ENCODE results near the gene SEMA3B.

SEMA3B gene

DNA sequence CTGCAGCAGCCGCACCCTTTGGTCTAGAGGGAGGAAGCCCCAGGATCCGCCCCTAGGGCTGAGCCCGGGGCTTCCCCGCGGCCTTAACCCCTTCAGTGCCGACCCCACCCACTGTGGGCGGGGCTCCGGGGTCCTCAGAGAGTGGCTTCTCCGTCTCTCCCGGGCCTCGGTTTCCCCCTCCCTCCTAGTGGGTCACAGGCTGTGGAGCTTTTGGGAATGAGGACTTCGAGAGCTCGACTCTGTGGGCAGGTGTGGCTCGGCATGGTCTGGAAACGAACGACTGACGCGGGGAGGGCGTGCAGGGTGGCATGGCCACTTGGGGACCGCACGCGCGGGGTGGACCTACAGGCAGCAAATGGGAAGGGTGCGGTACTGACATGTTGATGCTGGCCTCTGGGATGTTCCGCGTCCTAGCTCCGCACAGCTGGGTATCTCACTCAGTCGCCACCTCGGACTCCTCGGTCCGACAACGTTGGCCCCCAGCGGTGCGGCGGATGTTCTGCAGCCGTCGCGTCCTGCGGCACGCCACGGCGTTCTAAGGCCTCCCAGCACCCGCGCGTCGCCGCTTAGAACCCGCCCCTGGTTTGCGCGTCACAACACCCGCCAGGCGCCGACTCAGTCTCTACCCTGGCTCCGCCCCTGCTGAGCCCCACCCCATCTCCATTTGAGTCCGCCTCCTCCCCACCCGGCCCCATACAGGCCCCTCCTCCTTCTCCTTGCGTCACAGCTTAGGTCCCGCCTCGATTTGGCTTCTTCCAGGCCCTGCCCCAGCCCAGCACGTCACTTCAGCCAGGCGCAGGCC is 30.1 kb downstream of the SEMA3B start, which contains the start of the genes HYAL3 and NAA80 (continued):
- TF ChIP-seq, protein P1, sequence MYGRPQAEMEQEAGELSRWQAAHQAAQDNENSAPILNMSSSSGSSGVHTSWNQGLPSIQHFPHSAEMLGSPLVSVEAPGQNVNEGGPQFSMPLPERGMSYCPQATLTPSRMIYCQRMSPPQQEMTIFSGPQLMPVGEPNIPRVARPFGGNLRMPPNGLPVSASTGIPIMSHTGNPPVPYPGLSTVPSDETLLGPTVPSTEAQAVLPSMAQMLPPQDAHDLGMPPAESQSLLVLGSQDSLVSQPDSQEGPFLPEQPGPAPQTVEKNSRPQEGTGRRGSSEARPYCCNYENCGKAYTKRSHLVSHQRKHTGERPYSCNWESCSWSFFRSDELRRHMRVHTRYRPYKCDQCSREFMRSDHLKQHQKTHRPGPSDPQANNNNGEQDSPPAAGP (tag by site-specific recombination; IDR thresholded peaks at IDR 0.05), result peak; percentile 87; the same call in 1 of the 2 replicates
- TF ChIP-seq, protein P2, sequence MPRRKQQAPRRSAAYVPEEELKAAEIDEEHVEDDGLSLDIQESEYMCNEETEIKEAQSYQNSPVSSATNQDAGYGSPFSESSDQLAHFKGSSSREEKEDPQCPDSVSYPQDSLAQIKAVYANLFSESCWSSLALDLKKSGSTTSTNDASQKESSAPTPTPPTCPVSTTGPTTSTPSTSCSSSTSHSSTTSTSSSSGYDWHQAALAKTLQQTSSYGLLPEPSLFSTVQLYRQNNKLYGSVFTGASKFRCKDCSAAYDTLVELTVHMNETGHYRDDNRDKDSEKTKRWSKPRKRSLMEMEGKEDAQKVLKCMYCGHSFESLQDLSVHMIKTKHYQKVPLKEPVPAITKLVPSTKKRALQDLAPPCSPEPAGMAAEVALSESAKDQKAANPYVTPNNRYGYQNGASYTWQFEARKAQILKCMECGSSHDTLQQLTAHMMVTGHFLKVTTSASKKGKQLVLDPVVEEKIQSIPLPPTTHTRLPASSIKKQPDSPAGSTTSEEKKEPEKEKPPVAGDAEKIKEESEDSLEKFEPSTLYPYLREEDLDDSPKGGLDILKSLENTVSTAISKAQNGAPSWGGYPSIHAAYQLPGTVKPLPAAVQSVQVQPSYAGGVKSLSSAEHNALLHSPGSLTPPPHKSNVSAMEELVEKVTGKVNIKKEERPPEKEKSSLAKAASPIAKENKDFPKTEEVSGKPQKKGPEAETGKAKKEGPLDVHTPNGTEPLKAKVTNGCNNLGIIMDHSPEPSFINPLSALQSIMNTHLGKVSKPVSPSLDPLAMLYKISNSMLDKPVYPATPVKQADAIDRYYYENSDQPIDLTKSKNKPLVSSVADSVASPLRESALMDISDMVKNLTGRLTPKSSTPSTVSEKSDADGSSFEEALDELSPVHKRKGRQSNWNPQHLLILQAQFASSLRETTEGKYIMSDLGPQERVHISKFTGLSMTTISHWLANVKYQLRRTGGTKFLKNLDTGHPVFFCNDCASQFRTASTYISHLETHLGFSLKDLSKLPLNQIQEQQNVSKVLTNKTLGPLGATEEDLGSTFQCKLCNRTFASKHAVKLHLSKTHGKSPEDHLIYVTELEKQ (tag by site-specific recombination; IDR thresholded peaks at IDR 0.05; ENCODE audit: borderline replicate concordance), result peak; percentile 52; the same call in 1 of the 2 replicates
- TF ChIP-seq ZBTB1 (tag by site-specific recombination; IDR thresholded peaks at IDR 0.05) (peak; percentile 50; the same call in 1 of the 2 replicates), SP3 (tag by site-specific recombination; IDR thresholded peaks at IDR 0.05) (peak; percentile 79), KLF7 (tag by site-specific recombination; IDR thresholded peaks at IDR 0.05; ENCODE audit: borderline replicate concordance) (peak; percentile 87), GLIS1 (tag by site-specific recombination; IDR thresholded peaks at IDR 0.05) (peak; percentile 86), ZNF140 (tag by site-specific recombination; IDR thresholded peaks at IDR 0.05) (no peak), ZNF266 (tag by site-specific recombination; IDR thresholded peaks at IDR 0.05; ENCODE audit: low read depth) (no peak), ZFP3 (tag by site-specific recombination; IDR thresholded peaks at IDR 0.05; ENCODE audit: low read depth) (no peak), ZNF501 (tag by site-specific recombination; IDR thresholded peaks at IDR 0.05) (peak; percentile 87), ZBTB21 (tag by site-specific recombination; IDR thresholded peaks at IDR 0.05) (peak; percentile 85), ZFHX2 (tag by site-specific recombination; conservative IDR thresholded peaks at IDR 0.05) (0 out of 2 replicates have a peak, but pooled peaks have one; percentile 8), ZNF335 (tag by site-specific recombination; conservative IDR thresholded peaks at IDR 0.05) (peak; percentile 96), ZNF133 (tag by site-specific recombination; IDR thresholded peaks at IDR 0.05) (peak; percentile 60; the same call in 1 of the 2 replicates), ZNF629 (tag by site-specific recombination; IDR thresholded peaks at IDR 0.05) (peak; percentile 90), GFI1B (tag by site-specific recombination; IDR thresholded peaks at IDR 0.05) (no peak), GLI2 (tag by site-specific recombination; IDR thresholded peaks at IDR 0.05; ENCODE audit: borderline replicate concordance, low read depth) (no peak), ZNF221 (tag by site-specific recombination; IDR thresholded peaks at IDR 0.05; ENCODE audit: borderline replicate concordance) (no peak), ZNF561 (tag by site-specific recombination; IDR thresholded peaks at IDR 0.05; ENCODE audit: borderline replicate concordance) (peak; percentile 66; the same call in 1 of the 2 replicates), ZBTB20 (tag by site-specific recombination; IDR thresholded peaks at IDR 0.05) (peak; percentile 71), ZEB2 (tag by site-specific recombination; IDR thresholded peaks at IDR 0.05) (0 out of 2 replicates have a peak, but pooled peaks have one; percentile 33), ZNF555 (tag by site-specific recombination; conservative IDR thresholded peaks at IDR 0.05) (no peak), SP2 (tag by site-specific recombination; IDR thresholded peaks at IDR 0.05) (peak; percentile 96), ZNF394 (tag by site-specific recombination; IDR thresholded peaks at IDR 0.05; ENCODE audit: borderline replicate concordance) (no peak; the same call in 1 of the 2 replicates)
- TF ChIP-seq, protein P3, sequence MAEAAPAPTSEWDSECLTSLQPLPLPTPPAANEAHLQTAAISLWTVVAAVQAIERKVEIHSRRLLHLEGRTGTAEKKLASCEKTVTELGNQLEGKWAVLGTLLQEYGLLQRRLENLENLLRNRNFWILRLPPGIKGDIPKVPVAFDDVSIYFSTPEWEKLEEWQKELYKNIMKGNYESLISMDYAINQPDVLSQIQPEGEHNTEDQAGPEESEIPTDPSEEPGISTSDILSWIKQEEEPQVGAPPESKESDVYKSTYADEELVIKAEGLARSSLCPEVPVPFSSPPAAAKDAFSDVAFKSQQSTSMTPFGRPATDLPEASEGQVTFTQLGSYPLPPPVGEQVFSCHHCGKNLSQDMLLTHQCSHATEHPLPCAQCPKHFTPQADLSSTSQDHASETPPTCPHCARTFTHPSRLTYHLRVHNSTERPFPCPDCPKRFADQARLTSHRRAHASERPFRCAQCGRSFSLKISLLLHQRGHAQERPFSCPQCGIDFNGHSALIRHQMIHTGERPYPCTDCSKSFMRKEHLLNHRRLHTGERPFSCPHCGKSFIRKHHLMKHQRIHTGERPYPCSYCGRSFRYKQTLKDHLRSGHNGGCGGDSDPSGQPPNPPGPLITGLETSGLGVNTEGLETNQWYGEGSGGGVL (tag by site-specific recombination; IDR thresholded peaks at IDR 0.05), result peak; percentile 99
- TF ChIP-seq, protein P4, sequence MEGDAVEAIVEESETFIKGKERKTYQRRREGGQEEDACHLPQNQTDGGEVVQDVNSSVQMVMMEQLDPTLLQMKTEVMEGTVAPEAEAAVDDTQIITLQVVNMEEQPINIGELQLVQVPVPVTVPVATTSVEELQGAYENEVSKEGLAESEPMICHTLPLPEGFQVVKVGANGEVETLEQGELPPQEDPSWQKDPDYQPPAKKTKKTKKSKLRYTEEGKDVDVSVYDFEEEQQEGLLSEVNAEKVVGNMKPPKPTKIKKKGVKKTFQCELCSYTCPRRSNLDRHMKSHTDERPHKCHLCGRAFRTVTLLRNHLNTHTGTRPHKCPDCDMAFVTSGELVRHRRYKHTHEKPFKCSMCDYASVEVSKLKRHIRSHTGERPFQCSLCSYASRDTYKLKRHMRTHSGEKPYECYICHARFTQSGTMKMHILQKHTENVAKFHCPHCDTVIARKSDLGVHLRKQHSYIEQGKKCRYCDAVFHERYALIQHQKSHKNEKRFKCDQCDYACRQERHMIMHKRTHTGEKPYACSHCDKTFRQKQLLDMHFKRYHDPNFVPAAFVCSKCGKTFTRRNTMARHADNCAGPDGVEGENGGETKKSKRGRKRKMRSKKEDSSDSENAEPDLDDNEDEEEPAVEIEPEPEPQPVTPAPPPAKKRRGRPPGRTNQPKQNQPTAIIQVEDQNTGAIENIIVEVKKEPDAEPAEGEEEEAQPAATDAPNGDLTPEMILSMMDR (tag by site-specific recombination; IDR thresholded peaks at IDR 0.05), result peak; percentile 85; the same call in 1 of the 2 replicates
- TF ChIP-seq, protein P5, sequence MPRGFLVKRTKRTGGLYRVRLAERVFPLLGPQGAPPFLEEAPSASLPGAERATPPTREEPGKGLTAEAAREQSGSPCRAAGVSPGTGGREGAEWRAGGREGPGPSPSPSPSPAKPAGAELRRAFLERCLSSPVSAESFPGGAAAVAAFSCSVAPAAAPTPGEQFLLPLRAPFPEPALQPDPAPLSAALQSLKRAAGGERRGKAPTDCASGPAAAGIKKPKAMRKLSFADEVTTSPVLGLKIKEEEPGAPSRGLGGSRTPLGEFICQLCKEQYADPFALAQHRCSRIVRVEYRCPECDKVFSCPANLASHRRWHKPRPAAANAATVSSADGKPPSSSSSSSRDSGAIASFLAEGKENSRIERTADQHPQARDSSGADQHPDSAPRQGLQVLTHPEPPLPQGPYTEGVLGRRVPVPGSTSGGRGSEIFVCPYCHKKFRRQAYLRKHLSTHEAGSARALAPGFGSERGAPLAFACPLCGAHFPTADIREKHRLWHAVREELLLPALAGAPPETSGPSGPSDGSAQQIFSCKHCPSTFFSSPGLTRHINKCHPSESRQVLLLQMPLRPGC (tag by site-specific recombination; IDR thresholded peaks at IDR 0.05), result 0 out of 2 replicates have a peak, but pooled peaks have one; percentile 40
- TF ChIP-seq, protein P6, sequence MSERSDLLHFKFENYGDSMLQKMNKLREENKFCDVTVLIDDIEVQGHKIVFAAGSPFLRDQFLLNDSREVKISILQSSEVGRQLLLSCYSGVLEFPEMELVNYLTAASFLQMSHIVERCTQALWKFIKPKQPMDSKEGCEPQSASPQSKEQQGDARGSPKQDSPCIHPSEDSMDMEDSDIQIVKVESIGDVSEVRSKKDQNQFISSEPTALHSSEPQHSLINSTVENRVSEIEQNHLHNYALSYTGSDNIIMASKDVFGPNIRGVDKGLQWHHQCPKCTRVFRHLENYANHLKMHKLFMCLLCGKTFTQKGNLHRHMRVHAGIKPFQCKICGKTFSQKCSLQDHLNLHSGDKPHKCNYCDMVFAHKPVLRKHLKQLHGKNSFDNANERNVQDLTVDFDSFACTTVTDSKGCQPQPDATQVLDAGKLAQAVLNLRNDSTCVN (tag by site-specific recombination; optimal IDR thresholded peaks at IDR 0.05), result peak; percentile 85
